Measurements from ENCODE around the gene RBM8A.
"Not testable (repeated sequence)": the region's sequence is repeated elsewhere in the genome, so short reads cannot be mapped to it uniquely, and the experiment has no call there.

The RBM8A gene

DNA sequence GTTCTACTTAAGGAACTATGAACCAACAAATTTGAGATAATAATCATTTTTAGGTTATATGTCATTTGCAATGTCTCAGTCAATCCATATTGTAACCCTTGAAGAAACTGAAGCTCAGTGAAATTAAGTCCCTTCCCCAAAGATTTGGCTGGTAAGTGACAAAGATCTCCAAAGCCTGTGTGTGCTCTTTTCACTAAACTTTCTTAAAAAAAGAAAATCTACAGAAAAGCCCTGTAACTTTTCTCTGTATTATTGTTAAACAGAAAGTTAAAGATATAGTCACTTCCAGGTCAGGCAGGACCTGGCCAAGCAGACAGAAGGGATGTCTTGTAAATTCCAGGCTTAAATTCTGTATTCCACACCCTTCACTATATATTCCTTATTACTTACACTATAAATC is 29.1 kb upstream of the RBM8A start:
- DNase-seq: no peak

DNA sequence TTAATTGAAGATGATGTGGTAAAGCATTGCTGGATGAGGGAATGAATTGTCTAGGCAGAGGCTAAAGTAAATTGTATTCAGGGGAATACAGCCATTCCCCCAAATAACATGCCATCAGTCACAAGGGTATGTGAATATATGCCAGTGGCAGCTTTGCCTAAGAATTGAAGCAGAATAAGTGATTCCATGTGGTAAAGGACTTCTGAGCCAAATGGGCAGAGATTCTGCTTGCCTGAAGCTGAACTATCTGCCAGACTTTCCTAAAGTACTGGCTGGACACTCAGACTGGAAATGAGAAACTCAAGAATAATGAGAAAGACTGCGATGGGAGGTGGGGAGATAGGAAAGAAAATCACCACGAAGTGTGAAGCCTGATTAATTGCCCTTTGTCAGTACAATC is 28.2 kb upstream of the RBM8A start:
- no peak for DNase-seq

DNA sequence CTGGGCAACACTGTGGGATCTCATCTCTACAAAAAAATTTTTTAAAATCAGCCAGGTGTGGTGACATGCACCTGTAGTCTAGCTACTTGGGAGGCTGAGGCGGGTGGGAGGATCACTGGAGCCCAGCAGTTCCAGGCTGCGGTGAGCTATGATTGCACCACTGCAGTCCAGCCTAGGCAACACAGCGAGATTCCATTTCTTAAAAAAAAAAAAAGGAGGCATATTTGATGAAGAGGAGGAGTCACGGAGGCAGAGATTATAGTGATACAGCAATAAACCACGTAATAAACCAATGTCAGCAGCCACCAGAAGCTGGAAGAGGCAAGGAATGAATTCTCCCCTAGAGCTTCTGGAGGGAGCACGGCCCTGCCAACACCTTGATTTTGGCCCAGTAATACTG is 26.6 kb upstream of the RBM8A start:
- no peak for DNase-seq

DNA sequence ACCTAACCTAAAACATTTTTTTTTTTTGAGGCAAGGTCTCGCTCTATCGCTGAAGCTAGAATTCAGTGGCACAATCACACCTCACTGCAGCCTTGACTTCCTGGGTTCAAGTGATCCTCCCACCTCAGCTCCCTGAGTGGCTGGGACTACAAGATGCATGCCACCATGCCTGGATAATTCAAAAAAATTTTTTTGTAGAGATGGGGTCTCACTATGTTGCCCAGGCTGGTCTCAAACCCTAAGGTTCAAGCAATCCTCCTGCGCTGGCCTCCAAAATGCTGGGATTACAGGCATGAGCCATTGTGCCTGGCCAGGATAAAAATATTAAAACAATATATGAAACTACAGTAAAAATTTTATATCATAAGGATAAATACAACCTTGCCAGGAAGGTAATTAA is 25.6 kb upstream of the RBM8A start:
- no peak for DNase-seq

DNA sequence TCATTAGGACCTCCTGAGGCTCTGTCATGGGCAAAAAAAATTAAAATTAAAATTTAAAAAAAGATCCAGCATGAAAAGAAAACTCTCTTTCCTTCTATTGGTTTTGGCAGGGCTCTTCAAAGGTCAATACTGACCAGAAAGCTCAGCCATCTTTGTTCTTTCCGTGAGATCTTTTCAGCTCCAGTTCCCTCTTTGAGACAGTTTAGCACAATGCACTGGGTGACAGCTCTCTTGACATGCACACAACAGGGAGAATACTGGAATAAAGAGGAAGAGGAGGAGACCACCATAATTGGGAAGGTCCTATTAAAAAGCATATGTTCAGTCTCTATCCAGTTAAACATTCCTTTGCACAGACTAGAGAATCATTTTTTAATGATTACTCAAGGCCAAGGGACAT is 24.2 kb upstream of the RBM8A start:
- no peak for DNase-seq

DNA sequence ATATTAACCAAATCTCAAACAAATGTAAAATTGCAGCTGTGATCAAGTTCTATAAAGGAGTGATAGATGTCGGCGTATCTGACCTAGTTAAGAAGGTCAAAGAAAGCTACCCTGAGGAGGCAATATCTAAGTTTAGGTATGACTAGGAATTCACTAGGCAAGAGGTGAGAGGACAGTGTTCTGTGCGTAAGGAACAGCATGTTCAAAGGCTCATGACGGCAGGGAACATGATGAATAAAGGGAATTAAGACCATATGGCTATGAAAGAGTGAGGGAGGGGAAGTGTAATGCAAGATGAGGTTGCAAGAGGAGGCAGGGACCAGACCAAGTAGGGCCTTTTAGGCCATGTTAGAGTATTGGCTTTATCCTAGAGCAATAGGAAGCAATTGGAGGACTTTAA is 21.9 kb upstream of the RBM8A start:
- no peak for DNase-seq

DNA sequence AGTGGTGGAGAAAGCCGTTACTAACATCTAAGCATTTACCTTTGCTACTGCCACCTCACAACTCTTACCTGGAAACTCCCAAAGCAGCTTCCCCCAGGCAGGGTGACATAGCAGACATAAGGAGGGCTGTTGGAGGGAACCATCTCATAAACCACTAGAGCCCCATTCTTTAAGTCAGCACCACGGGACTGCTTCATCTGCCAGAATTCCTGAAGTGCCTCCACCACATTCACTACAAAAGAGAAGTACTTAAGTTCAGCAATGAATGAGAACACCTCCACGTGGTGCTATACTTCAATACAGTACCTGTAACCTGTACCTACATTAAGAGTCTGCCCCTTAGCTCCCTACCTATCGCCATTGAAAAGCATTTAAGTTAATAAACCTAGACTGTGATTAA is 20.3 kb upstream of the RBM8A start:
- no peak for DNase-seq

DNA sequence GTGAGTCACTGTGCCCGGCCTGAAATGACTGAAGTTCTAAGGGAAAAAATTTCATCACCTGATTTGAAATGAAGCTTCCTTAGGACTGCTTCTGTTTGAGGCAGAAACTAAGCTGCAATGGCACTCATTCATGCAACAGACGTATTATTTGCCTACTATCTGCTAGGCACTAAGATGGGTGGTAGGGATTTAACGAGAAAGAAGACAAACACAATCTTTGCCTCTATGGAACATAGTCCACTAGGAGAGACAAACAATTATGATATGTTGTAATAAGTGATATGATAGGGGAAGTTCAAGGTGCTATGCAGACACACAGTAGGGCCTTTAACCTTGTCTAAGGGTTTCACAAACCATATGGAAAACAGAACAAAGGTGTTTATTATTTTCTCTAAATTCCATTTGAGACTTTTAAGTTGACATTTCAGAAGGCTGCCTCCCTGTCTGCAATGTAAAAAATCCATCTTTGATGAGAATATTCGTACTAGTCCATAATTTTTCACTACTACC is 19.2 kb upstream of the RBM8A start:
- no peak for DNase-seq

DNA sequence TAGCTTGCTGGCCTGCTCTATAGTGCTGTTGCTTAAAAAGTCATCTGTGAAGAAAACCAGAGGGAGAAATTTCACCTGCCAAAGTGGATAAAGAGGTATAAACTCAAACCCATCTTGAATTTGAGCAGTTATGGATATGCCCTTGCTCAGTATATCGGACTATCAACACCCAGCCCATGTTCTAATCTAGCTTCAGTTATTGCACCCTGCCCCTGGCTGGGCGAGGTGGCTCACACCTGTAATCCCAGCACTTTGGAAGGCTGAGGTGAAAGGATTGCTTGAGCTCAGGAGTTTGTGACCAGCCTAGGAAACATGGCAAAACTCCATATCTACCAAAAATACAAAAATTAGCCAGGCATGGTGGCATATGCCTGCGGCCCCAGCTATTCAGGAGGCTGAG is 17.2 kb upstream of the RBM8A start:
- DNase-seq: no peak

DNA sequence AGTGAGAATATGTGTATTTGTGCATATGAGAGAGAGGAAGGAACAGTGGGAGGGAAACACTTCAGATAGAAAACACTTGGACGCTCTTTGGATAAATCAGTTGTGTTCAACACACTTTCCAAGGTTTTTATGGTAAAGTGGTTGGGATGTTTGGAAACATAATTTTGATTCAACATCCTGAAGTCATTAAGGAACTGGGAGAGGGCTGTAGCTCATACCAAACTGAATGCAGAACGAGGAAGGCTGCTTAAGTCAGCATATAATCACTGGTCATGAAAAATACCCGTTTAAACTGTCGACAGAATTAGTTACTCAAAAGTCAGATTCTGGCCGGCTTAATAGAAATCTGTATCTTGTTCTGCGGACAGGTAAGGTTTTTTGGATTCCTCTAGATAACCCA is 15.6 kb upstream of the RBM8A start:
- no peak for DNase-seq

DNA sequence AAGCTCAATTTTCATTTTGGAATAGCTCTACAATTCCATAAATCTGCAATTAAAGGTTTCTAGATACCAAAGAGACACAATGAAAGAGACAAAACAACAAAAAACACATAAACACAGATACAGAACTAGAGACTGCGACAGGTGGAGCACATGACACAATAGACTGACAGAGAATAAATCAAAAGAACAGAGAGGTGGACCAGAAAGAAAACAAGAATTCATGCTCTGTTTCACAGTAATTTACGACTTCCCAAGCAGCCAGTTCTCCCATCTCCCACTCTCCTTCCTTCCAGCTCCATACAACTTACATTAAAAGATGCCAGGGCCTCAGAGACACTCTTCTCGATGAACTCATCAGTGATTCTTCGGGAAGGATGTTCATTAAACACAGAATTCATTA is 15.1 kb upstream of the RBM8A start:
- DNase-seq: no peak

DNA sequence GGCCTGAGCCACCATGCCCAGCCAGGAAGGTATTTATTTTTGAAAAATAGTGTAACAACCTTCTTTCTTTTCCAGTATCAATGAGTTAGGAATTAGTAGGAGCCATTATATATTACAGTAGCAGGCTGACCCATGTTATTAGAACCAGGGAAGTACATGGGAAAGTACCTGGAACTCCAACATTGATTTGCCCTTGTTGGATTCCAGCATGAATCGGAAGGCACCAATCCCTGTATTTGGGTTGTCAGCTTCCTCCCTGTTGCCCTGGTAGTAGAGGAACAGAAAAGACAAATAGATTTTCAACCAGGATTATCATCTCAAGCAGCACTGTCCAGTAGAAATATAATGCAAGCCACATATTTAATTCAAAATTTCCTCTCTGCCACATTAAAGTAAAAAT is 10.2 kb upstream of the RBM8A start:
- DNase-seq: no peak

DNA sequence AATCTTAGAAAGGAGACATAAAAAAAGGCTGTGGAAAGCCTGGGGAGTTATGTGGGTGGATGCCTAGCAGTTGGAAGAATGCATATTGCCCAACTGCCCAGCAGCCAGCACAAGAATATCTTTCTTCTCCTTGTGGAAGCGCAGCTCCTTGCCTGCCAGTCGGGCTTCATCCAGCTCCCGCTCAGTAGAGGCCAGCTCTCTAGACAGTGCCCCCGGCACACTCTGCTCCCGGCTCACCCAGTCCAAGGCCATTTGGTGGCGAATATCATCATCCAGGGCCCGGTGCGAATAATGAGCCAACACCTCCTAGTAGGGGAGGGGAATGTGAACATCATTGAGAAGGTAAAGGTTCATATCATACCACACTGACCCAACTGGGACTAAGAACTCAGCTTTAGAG is 9.0 kb upstream of the RBM8A start:
- no peak for DNase-seq

DNA sequence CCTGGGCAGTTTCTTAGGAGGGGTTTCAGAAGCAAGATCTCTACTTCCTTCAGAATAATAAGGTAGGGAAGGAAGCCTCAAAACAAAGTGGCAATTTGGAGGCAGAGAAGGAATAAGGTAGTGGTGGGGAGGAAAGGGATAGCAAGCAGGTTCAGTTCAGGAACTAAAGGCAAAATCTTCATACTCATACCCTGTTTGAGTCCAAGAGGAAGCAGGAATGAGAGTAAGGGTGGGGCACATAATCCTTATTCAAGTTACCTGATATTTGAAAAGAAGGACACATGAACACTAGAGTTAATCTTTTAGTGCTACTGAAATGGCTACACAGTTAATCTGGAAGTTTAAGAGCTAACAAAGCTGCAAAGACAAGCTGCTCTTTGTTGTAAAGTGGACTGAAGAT is 8.4 kb upstream of the RBM8A start:
- no peak for DNase-seq

DNA sequence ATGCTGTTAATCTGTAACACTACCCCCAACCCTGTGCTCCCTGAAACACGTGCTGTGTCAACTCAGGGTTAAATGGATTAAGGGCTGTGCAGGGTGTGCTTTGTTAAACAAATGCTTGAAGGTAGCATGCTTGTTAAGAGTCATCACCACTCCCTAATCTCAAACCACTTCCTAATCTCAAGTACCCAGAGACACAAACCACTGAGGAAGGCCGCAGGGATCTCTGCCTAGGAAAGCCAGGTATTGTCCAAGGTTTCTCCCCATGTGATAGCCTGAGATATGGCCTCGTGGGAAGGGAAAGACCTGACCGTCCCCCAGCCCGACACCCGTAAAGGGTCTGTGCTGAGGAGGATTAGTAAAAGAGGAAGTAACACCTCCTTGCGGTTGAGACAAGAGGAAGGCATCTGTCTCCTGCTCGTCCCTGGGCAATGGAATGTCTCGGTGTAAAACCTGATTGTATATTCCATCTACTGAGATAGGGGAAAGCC is 5.3 kb upstream of the RBM8A start:
- DNase-seq: not testable (repeated sequence)

DNA sequence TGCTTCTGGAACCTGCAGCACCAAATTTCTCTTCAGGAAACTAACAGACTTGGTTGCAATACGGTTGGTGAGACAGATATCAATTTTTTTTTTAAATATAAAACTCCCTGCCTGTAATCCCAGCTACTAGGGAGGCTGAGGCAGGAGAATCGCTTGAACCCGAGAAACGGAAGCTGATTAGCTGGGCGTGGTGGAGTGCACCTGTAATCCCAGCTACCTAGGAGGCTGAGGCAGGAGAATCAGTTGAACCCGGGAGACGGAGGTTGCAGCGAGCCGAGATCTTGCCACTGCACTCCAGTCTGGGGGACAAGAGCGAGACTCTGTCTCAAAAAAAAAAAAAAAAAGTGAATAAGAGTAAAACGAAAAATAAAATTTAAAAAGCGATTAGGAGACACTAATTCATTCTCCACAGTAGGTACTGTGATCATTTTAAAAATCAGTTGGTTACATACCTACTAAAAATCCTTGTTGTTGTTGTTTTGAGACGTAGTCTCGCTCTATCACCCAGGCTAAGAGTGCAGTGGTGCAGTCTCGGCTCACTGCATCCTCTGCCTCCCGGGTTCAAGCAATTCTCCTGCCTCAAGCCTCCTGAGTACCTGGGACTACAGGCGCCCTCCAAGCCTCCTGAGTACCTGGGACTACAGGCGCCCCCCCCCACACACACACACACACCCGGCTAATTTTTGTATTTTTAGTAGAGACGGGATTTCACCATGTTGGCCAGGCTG is 796 bp upstream of the RBM8A start:
- DNase-seq: peak in 1 of 2 experiments; percentile 29

DNA sequence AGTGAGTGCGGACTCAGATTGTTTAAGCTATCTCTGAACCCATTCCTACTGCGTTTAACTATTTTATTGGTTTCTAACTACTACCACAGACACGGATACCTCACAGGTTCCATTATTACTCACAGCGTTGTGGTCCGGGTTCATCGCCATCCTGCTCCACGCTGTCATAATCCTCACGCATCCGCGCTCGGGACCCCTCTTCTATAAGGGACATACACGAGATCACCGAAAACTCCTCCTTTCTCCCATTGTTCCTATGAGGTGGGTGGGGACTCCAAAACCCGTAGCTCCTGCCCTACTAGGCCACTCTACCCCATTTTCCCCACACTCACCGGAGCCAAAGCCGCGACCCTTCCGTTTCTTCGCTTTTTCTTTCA is 610 bp downstream of the RBM8A start:
- DNase-seq: peak in 1 of 2 experiments; percentile 44

DNA sequence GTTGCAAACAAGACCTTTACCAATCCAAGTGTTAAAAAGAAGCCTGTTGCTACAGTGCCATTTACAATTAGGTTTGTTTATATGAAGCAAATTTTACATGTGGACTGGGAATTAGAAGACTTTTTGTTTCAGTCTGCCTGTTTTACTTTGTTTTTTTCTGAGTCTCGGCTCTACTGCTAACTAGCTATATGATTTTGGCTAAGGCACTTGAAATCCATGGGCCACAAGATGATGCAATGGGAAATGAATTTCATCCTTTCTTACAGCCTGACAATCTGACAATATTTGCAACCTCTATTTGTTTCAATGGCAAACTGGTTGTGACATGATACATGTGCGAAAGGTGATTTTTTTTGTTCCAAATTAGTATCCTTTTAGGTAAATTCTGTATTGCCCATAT is 5.0 kb downstream of the RBM8A start:
- DNase-seq: no peak

DNA sequence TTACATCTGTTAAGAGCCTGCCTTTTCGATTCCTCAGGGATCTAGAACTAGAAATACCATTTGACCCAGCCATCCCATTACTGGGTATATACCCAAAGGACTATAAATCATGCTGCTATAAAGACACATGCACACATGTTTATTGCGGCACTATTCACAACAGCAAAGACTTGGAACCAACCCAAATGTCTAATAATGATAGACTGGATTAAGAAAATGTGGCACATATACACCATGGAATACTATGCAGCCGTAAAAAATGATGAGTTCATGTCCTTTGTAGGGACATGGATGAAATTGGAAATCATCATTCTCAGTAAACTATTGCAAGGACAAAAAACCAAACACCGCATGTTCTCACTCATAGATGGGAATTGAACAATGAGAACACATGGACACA is 7.0 kb downstream of the RBM8A start:
- not testable (repeated sequence) for DNase-seq

DNA sequence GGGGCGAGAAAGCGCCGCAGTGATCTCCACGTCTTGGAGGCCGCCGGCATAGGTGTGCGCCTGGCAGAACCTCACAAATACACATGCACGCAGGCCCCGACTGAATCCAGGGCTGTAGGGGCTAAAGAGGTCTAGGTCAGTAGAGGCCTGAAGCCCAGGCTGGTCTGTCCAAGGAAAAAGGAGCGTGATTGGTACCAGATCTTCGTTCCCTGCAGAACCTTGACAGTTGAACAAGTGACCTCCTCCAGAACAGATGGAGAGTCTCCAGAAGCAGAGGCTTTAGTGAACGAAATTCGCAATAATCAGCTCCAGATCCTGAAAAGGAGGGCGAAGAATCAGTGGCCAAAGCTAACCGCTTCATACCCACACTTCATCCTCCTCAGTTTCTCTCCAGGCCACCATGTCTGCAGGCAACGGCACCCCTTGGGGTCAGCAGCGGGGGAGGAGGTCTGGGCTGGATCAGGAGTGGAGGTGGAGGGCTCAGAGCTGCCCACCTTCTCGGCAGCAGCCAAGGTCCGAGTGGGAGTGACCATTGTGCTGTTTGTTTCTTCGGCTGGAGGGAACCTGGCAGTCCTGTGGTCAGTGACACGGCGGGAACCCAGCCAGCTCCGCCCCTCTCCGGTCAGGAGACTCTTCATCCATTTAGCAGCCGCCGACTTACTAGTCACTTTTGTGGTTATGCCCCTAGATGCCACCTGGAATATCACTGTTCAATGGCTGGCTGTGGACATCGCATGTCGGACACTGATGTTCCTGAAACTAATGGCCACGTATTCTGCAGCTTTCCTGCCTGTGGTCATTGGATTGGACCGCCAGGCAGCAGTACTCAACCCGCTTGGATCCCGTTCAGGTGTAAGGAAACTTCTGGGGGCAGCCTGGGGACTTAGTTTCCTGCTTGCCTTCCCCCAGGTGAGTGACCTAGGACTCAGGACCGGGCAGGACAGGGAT is 8.0 kb downstream of the RBM8A start:
- peak; percentile 68 to 71 for DNase-seq

DNA sequence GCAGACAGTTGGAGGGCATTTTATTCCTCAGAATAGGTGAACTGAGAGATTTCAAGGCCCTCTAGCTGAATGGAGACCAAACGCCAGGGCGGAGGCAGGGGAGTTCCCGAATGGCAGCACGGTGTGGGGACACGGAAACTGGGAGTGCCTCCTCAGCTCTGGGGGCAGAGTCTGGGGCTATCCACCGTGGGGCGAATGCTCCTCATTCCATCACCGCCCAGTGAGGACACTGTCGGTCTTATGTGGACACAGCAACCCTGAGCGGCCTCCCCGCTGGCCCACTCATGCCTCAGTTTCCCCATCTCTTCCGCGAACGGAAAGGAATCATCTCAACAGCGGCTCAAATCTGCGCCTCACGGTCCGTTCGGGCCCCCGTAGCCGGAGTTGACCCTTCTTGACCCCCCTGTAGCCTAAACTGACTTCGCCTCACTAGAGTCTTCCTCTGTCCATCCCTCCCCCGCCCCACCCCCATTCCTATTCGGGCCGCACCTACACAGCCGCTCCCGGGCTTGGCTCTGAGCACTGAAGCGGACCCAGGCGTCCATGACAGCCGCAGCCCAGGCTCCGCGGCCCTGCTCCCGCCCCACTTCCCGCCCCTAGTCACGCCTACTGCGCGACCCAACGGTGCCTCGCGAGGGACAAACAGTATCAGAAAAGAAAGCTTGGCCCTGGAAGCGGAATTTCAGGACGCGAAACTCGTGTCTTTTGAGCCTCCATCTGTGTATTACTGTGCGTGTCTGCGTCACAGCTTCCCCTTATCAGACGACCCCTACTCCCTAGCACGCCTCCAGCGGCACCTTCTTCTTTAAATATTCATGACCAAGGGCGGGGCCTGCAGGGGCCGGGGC is 8.9 kb downstream of the RBM8A start, which contains the start of gene PEX11B:
TSS of gene PEX11B (minus strand) at position 574 of the 848 bp plus-strand sequence. CDS start at position 545, 29 bp downstream.
- DNase-seq: peak; percentile 84 to 86

DNA sequence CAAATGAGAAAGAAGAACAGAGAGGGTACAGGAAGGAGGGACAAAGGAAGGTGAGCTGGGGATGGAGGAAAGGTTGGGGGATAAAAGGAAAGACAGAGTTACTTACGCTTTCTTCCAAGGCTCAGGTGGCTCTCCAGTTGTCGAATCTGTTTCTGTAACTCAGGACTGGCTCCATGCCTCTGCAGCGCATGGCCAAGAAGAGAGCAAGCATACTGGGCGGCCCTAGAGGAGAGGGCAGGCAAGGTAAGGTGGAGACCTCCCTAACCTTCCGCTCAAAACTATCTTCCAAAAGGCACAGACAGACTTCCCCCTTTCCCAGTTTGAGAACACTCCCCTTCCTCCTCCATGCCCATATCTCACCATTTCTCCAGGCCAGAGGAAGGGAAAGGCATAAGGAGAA is 9.7 kb downstream of the RBM8A start:
- no peak for DNase-seq

DNA sequence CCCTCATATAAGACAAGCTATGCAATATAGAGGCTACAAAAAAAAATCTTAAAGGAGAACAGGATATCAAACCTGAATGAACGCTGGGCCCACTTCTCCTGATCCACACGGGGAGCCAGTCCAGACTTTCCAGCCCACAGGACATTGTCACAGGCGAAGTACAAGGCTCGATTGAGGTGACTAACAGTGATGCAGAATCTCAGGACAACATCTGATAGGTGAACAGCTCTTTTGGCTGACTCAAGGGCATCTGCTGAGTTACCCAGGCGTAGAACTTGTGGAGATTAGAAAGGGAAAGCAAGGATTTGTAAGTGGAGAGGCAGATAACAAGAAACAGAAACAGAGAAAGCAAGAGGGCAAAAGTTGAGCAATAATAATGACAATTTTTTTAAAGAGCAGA is 10.5 kb downstream of the RBM8A start:
- DNase-seq: no peak

Measured in SHP77 (cell line).